K562 (cell line): ENCODE data around the gene SLIT1. TPM values are rescaled to one million over a fixed set of nuclear protein-coding genes. Genes with fewer than 3 reads are reported as not detected.
A peak's percentile ranks its signal among the peaks of the same experiment; 100 is the strongest.

Experiments used
- ATAC-seq: fragments of 200-7000 bp; cut with Tn5 transposase; 3 replicates; pipeline ENCODE4 v1.9.1; 2020; ENCODE audit warnings: moderate library complexity
- BruUV-seq: library from RNA; stranded (reverse); fragments of 400-500 nt; replicated peaks from 2 replicates; lab custom pipeline; 2021; lab: Mats Ljungman, UMichigan
- CTCF ChIA-PET: fragments of 300-600 bp; formaldehyde crosslinking; extraction: SDS; loops from one replicate; lab custom pipeline; 2021; ENCODE audit warnings: low intra/inter-chr PET ratio; lab: Yijun Ruan, JAX
- POLR2A ChIA-PET: fragments of 300-600, 350-650 bp; sonication (Branson Sonifier 250); formaldehyde crosslinking; extraction: SDS; loops from one replicate; lab custom pipeline; 2021; ENCODE audit warnings: antibody characterized with exemption, inconsistent platforms; lab: Yijun Ruan, JAX
- DNase-seq, 4 experiments: peaks; one replicate each; pipeline versions ENCODE4 v3.0.0 to v3.0.0-alpha.2; 2011 to 2018; ENCODE audit warnings: low spot score in 3 of 4, mixed read lengths in 3 of 4; ENCODE audit errors: extremely low read depth in 1 of 4
- FAIRE-seq: peaks from 2 replicates; lab custom pipeline; 2011; peaks lifted over from hg19 to GRCh38; lab: Jason Lieb, UNC
- H2AFZ ChIP-seq: 2 replicates; pipeline ENCODE4 v1.6.0; 2011; ENCODE audit warnings: low read depth, low read length, control low read depth, inconsistent platforms
- H3K27ac ChIP-seq: fragments of 200-600 bp; 3 replicates; pipeline ENCODE4 v1.8.0; 2011; ENCODE audit warnings: low read depth, mild to moderate bottlenecking, control low read depth, inconsistent platforms, low read length, moderate library complexity, mixed read lengths; ENCODE audit errors: extremely low read depth
- H3K27me3 ChIP-seq, 2 experiments: fragments of 300-600 bp in 1 of 2; 2 replicates in 1 of 2; 3 replicates in 1 of 2; pipeline versions ENCODE4 v1.6.0 to v1.8.0; 2011; ENCODE audit warnings: inconsistent platforms in 2 of 2, low read length in 2 of 2, mild to moderate bottlenecking in 1 of 2, mixed read lengths in 1 of 2, moderate library complexity in 1 of 2; ENCODE audit not compliant: control insufficient read depth in 2 of 2, insufficient read depth in 2 of 2
- H3K36me3 ChIP-seq: fragments of 300-600 bp; 3 replicates; pipeline ENCODE4 v1.8.0; 2011; ENCODE audit warnings: mild to moderate bottlenecking, low read length, inconsistent platforms; ENCODE audit not compliant: control insufficient read depth, insufficient read depth
- H3K4me1 ChIP-seq, 2 experiments: fragments of 200-600 bp in 1 of 2; replicated peaks in 1 of 2; 2 replicates in 1 of 2; 3 replicates in 1 of 2; pipeline versions ENCODE4 v1.5.1 to v1.8.0; 2011; ENCODE audit warnings: inconsistent platforms in 2 of 2, low read length in 2 of 2, mild to moderate bottlenecking in 1 of 2, mixed read lengths in 1 of 2, moderate library complexity in 1 of 2; ENCODE audit not compliant: control insufficient read depth in 2 of 2, insufficient read depth in 2 of 2
- H3K4me2 ChIP-seq: 2 replicates; pipeline ENCODE4 v1.6.1; 2011; ENCODE audit warnings: low read length, control low read depth, inconsistent platforms, mixed read lengths; ENCODE audit not compliant: insufficient read depth
- H3K4me3 ChIP-seq: fragments of 200-600 bp; sonication (generic), shearing (Covaris generic); 2 replicates; pipeline ENCODE4 v1.5.1; 2016; ENCODE audit warnings: control low read depth, inconsistent platforms
- H3K79me2 ChIP-seq: fragments of 200-600 bp; 3 replicates; pipeline ENCODE4 v1.8.0; 2011; ENCODE audit warnings: low read length, inconsistent platforms; ENCODE audit not compliant: control insufficient read depth, insufficient read depth
- H3K9ac ChIP-seq, 2 experiments: 2 replicates each; pipeline versions ENCODE4 v1.6.0 to v1.6.1; 2011; ENCODE audit warnings: low read depth in 2 of 2, low read length in 2 of 2, control low read depth in 1 of 2, inconsistent platforms in 1 of 2, mild to moderate bottlenecking in 1 of 2, mixed read lengths in 1 of 2; ENCODE audit not compliant: insufficient read depth in 1 of 2
- H3K9me1 ChIP-seq: one replicate; pipeline ENCODE4 v1.6.0; 2011; ENCODE audit warnings: inconsistent platforms, mild to moderate bottlenecking, low read length, moderate library complexity; ENCODE audit not compliant: control insufficient read depth, insufficient read depth
- H3K9me3 ChIP-seq: replicated peaks from 2 replicates; pipeline ENCODE4 v1.5.1; 2011; ENCODE audit warnings: low read depth, low read length, inconsistent platforms; ENCODE audit not compliant: control insufficient read depth, insufficient read depth
- H4K20me1 ChIP-seq: replicated peaks from 2 replicates; pipeline ENCODE4 v1.6.1; 2011; ENCODE audit warnings: low read length, inconsistent platforms, mixed read lengths; ENCODE audit not compliant: control insufficient read depth, insufficient read depth
- AFF1 ChIP-seq, 2 experiments: fragments of 450-650 bp; IDR thresholded peaks; 2 replicates each; pipeline ENCODE4 v1.6.1; 2018; ENCODE audit warnings: mild to moderate bottlenecking in 2 of 2, low read depth in 1 of 2; ENCODE audit not compliant: partially characterized antibody in 2 of 2
- BCOR ChIP-seq: fragments of 450-650 bp; IDR thresholded peaks from 2 replicates; pipeline ENCODE4 v1.6.1; 2016
- BRD9 ChIP-seq: fragments of 450-650 bp; IDR thresholded peaks from 2 replicates; pipeline ENCODE4 v1.6.1; 2018; ENCODE audit warnings: low read depth; ENCODE audit not compliant: partially characterized antibody
- CCAR2 ChIP-seq: fragments of 200-400 bp; formaldehyde crosslinking; IDR thresholded peaks from 2 replicates; pipeline ENCODE4 v1.6.1; 2017; ENCODE audit warnings: mild to moderate bottlenecking, low read depth, low read length
- CHAMP1 ChIP-seq: fragments of 450-650 bp; IDR thresholded peaks from 2 replicates; pipeline ENCODE4 v1.6.1; 2016; ENCODE audit warnings: mild to moderate bottlenecking
- FIP1L1 ChIP-seq: fragments of 200-400 bp; formaldehyde crosslinking; IDR thresholded peaks from 2 replicates; pipeline ENCODE4 v1.6.1; 2018; ENCODE audit warnings: mild to moderate bottlenecking, low read depth, low read length; ENCODE audit not compliant: poor library complexity, severe bottlenecking
- NBN ChIP-seq: fragments of 450-650 bp; IDR thresholded peaks from 2 replicates; pipeline ENCODE4 v1.6.1; 2016; ENCODE audit warnings: low read depth, mild to moderate bottlenecking
- RBM25 ChIP-seq: fragments of 200-400 bp; formaldehyde crosslinking; IDR thresholded peaks from 2 replicates; pipeline ENCODE4 v1.6.1; 2018; ENCODE audit warnings: low read length, low read depth, moderate library complexity; ENCODE audit not compliant: severe bottlenecking
- TCF7L2 ChIP-seq: fragments of 150-350 bp; IDR thresholded peaks from 2 replicates; pipeline ENCODE4 v1.6.1; 2016; ENCODE audit warnings: low read depth, mild to moderate bottlenecking, low read length, moderate library complexity
- ZNF324 ChIP-seq: fragments of 250-450 bp; sonication (Bioruptor Pico); IDR thresholded peaks from 2 replicates; pipeline ENCODE4 v1.4.0; 2020; ENCODE audit warnings: mild to moderate bottlenecking
- ZNF431 ChIP-seq: sonication (generic); formaldehyde crosslinking; IDR thresholded peaks from 2 replicates; pipeline ENCODE4 v1.8.0; 2022; ENCODE audit warnings: mild to moderate bottlenecking, missing genetic modification reagents
- ZNF707 ChIP-seq: fragments of 250-450 bp; sonication (Bioruptor Pico); conservative IDR thresholded peaks from 2 replicates; pipeline ENCODE4 v1.8.0; 2022; ENCODE audit warnings: inconsistent platforms, mild to moderate bottlenecking, moderate library complexity
- WGBS: fragments of 100-300 bp; shearing (Covaris generic); methylation state at CpG from one replicate; pipeline ENCODE4 v1.1.6; 2016; ENCODE audit warnings: low coverage, mixed read lengths; ENCODE audit not compliant: insufficient coverage; ENCODE audit errors: missing lambda C conversion rate; 5-methylcytosine and 5-hydroxymethylcytosine counted together
- in situ Hi-C: fragments of 300-500 bp; cut with MboI; formaldehyde crosslinking; loops from 4 replicates; pipeline ENCODE4 v1.15.0; 2018; ENCODE audit warnings: inconsistent platforms, mixed read lengths
- intact Hi-C: fragments of 100-400 bp; cut with micrococcal nuclease; formaldehyde crosslinking; loops from 2 replicates; pipeline ENCODE4 v1.14.2; 2022
- polyA plus RNA-seq, 8 experiments: library from polyadenylated mRNA; depleted of rRNA in 4 of 8; stranded (reverse) in 5 of 8; unstranded in 3 of 8; fragments of >200 nt; fragmentation: Nextera tagmentation in 2 of 8; fragmentation: Illumina TruSeq in 1 of 8; extraction: Ambion mirVana in 2 of 8; extraction: Trizol in 1 of 8; gene quantifications; 2 replicates each; pipeline versions ENCODE4 v1.2.1 to v1.2.3, GENCODE V29; 2011 to 2014; ENCODE audit warnings: inconsistent platforms in 1 of 8, missing spikeins in 1 of 8
- total RNA-seq, 7 experiments: library from RNA; depleted of rRNA in 6 of 7; stranded (reverse); fragments of >200 nt in 6 of 7; fragmentation: Illumina TruSeq in 2 of 7; extraction: Trizol in 2 of 7; gene quantifications; 2 replicates each; pipeline versions ENCODE4 v1.2.1 to v1.2.3, GENCODE V29; 2011 to 2021; ENCODE audit warnings: low replicate concordance in 1 of 7

Gene SLIT1
- total and polyA plus RNA-seq, 9 of the 15 experiments (the other 6 are each of a cell fraction or from before 2014, with no cell fraction given), result 0.01 to 0.11 (median 0.04) TPM; not detected in 3

- Histone ChIP-seq H3K9ac (no peak overlapping the region), H4K20me1 (no peaks in the 10 kb centered on the region), H3K4me2 (no peak overlapping the region), H3K4me1 (peaks cover 0 to 4% of the 10 kb centered on the region in 2 experiments; a peak in 2 of 5 replicates), H3K79me2 (no peaks in the 10 kb centered on the region), H3K27me3 (peaks cover 16 to 66% of the 10 kb centered on the region in 2 experiments), H3K4me3 (no peak overlapping the region), H3K9me1 (no peaks in the 10 kb centered on the region), H3K27ac (no peak overlapping the region), H3K36me3 (no peaks in the 10 kb centered on the region), H2AFZ (no peak overlapping the region), H3K9me3 (no peaks in the 10 kb centered on the region)
- 0% methylated on average over 5 of the region's 6 CpGs for WGBS
- no peak for FAIRE-seq
- in situ Hi-C loops (no loop called here), intact Hi-C loops (no loop called here)
- no peak for DNase-seq
- ChIA-PET POLR2A (interaction anchor here (0.6 kb wide), 1 partner anchor 466 kb away, joined by 4 read pairs; no protein-coding TSS in a partner anchor), CTCF (no interaction called here)
- BruUV-seq, result no TSS peak
- ATAC-seq, result no peak
- TF ChIP-seq TCF7L2, result no peak
- TF ChIP-seq FIP1L1, result no peak
- TF ChIP-seq ZNF707 (CRISPR knock-in tag), result no peak
- TF ChIP-seq NBN, result no peak
- peak; percentile 12; the same call in 1 of the 2 replicates for TF ChIP-seq BCOR
- TF ChIP-seq ZNF324 (CRISPR knock-in tag), result no peak
- peak; percentile 63 for TF ChIP-seq RBM25
- no peak for TF ChIP-seq CHAMP1
- TF ChIP-seq CCAR2, result no peak
- no peak for TF ChIP-seq AFF1 (IDR thresholded peaks at IDR 0.05; ENCODE audit: low read depth in 1 of 2, partially characterized antibody in 2 of 2)
- no peak for TF ChIP-seq BRD9
- no peak for TF ChIP-seq ZNF431 (CRISPR knock-in tag)
Observed at GRCh38 chr10:97179311-97179710, 6.4 kb downstream of the SLIT1 start.
